ENCODE data around the gene PIK3AP1. TPM values are rescaled to one million over a fixed set of nuclear protein-coding genes. Genes with fewer than 3 reads are reported as not detected.

Gene PIK3AP1
- total and polyA plus RNA-seq, 10 donors = 59.8 to 256 (median 183) TPM

DNA sequence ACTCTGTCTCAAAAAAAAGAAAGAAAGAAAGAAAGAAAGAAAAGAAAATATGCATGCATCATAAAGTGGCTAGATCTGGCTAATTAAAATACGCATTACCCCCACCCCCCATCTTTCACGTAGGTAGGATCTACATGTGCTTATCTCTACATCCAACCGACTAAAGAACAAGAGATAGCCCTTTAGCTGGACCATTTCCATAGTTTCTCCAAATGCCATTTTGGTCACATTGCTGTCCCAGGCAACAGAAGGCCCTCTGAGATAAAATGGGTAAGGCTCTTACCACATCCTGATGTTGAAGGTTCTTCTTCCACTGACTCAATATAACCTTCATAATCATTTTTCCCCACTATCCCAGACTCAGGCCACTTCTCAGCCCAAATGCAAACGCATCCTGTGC lies 31.5 kb downstream of the PIK3AP1 start:
- Histone ChIP-seq H3K27ac (peak overlapping the region in 5 of 8 donors; percentile 66 to 84 (median 69)), H3K4me1 (peaks cover 31 to 100% (median 86%) of the 10 kb centered on the region in 6 donors), H3K27me3 (replicated peaks in 1 of 7) (no peaks in the 10 kb centered on the region), H3K9me3 (no peaks in the 10 kb centered on the region), H3K36me3 (peaks cover 0 to 50% (median 5%) of the 10 kb centered on the region in 6 donors), H3K4me3 (no peak overlapping the region)
- no peak for DNase-seq
- WGBS, 5 donors = 53 to 67% (median 63%) methylated on average over 4 of the region's 4 CpGs
- TF ChIP-seq POLR2AphosphoS5 (IDR thresholded peaks at IDR 0.05) (no peak), CTCF (IDR thresholded peaks at IDR 0.05 in 8 of 11, conservative IDR thresholded peaks at IDR 0.05 in 3 of 11) (no peak), POLR2A (IDR thresholded peaks at IDR 0.05) (no peak)
- intact Hi-C loops (cut with DNase I; ENCODE audit: low total_unique reads) = no loop called here

GRCh38 chr10:96687317-96688012 lies 32.8 kb downstream of the PIK3AP1 start:
- Histone ChIP-seq H3K9me3 (no peaks in the 10 kb centered on the region), H3K4me3 (peak overlapping the region in 1 of 8 donors; percentile 40), H3K27ac (peak overlapping the region; percentile 30 to 84 (median 66)), H3K36me3 (peaks cover 0 to 45% (median 3%) of the 10 kb centered on the region in 6 donors), H3K27me3 (replicated peaks in 1 of 7) (no peaks in the 10 kb centered on the region), H3K4me1 (peaks cover 40 to 100% (median 87%) of the 10 kb centered on the region in 6 donors)
- no peak for DNase-seq
- TF ChIP-seq CTCF (IDR thresholded peaks at IDR 0.05 in 8 of 11, conservative IDR thresholded peaks at IDR 0.05 in 3 of 11) (no peak), POLR2AphosphoS5 (IDR thresholded peaks at IDR 0.05) (peak in 2 of 3 donors; percentile 57 to 78)
- intact Hi-C loops (cut with DNase I; ENCODE audit: low total_unique reads) = no loop called here
- WGBS, 5 donors = 45 to 60% (median 50%) methylated on average over 8 of the region's 8 CpGs

GRCh38 chr10:96686514-96686913 lies 33.8 kb downstream of the PIK3AP1 start:
- peak in 1 of 3 donors; percentile 17 for TF ChIP-seq POLR2AphosphoS5 (IDR thresholded peaks at IDR 0.05)
- no peak for TF ChIP-seq CTCF (IDR thresholded peaks at IDR 0.05 in 8 of 11, conservative IDR thresholded peaks at IDR 0.05 in 3 of 11)
- no peak for TF ChIP-seq POLR2A (IDR thresholded peaks at IDR 0.05)
- Histone ChIP-seq H3K27ac (peak overlapping the region in 7 of 8 donors; percentile 3 to 84 (median 67)), H3K27me3 (replicated peaks in 1 of 7) (no peaks in the 10 kb centered on the region), H3K9me3 (no peaks in the 10 kb centered on the region), H3K4me3 (no peak overlapping the region), H3K36me3 (peaks cover 0 to 38% (median 0%) of the 10 kb centered on the region in 6 donors), H3K4me1 (peaks cover 42 to 100% (median 89%) of the 10 kb centered on the region in 6 donors)
- intact Hi-C loops (cut with DNase I; ENCODE audit: low total_unique reads) = no loop called here
- WGBS, 5 donors = 86 to 90% (median 87%) methylated on average over 7 of the region's 7 CpGs
- no peak for DNase-seq

- no peak for DNase-seq
- H3K4me1 ChIP-seq = peaks cover 47 to 100% (median 84%) of the 10 kb centered on the region in 6 donors
- H3K9me3 ChIP-seq = peaks cover 0 to 4% (median 0%) of the 10 kb centered on the region in 8 donors
- H3K36me3 ChIP-seq = peaks cover 0 to 42% (median 0%) of the 10 kb centered on the region in 6 donors
- intact Hi-C loops (cut with DNase I; ENCODE audit: low total_unique reads) = no loop called here
- TF ChIP-seq POLR2A (IDR thresholded peaks at IDR 0.05) (no peak), CTCF (IDR thresholded peaks at IDR 0.05 in 8 of 11, conservative IDR thresholded peaks at IDR 0.05 in 3 of 11) (no peak), POLR2AphosphoS5 (IDR thresholded peaks at IDR 0.05) (peak in 1 of 3 donors; percentile 42)
- WGBS, 5 donors = 40 to 71% (median 64%) methylated on average over 3 of the region's 3 CpGs
- H3K27ac ChIP-seq = peak overlapping the region in 7 of 8 donors; percentile 3 to 84 (median 66)
- peak overlapping the region in 1 of 8 donors; percentile 7 for H3K4me3 ChIP-seq
- no peaks in the 10 kb centered on the region for H3K27me3 ChIP-seq (replicated peaks in 1 of 7)
Measured at GRCh38 chr10:96685306-96685705, 35.0 kb downstream of the PIK3AP1 start.
